ENCODE measurements around the gene GRM4.

Gene GRM4

DNA sequence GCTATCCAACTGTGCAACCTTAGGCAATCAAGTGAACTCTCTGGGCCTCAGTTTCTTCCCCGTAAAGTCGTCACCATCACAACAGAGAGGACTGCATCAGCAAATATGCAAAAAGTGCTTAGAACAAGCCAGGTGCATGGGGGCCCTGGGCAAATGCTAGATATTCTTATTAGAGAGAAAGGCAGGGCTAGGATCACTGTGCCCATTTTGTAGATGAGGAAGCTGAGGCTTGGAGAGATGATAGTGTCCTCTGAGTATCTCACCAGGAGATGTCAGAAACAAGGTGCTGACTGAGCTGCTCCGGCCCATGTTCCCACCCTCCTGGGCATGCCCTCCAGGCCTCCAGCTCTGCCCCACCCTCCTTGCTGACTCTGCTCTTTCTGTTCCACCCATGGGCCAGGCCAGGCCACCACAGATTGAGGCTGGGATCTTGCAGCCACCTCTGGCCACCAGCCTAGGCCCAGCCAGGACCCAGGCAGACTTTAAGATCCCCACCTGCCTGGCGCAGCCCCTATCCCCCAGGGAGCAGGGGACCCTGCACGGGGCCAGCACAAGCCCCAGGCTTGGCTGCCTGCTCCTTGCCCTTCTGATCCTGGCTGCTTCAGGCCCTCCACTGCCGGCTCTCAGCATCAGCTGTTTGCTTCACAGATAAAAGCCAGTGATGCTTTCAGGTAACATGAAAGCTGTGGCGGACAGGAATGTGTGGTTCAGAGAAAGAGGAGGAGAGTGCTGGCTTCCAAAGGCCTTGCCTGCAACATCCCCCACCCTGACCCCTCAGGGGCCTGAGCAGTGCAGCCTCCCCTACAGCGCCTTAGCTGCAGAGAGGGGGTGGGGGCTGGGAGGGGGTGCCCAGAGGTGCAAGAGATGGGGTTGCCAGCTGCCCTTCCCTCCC lies 47.6 kb downstream of the GRM4 start:
- Histone ChIP-seq H3K27me3 (ENCODE audit: low read length) (no peaks in the 10 kb centered on the region), H4K20me1 (ENCODE audit: low read depth, low read length) (no peaks in the 10 kb centered on the region), H3K9ac (ENCODE audit: low read length) (no peak overlapping the region), H3K79me2 (ENCODE audit: insufficient read depth, low read length) (no peaks in the 10 kb centered on the region), H3K4me2 (ENCODE audit: low read depth, low read length, poor library complexity, severe bottlenecking) (no peak overlapping the region), H3K36me3 (ENCODE audit: low read length) (no peaks in the 10 kb centered on the region), H3K9me2 (replicated peaks; ENCODE audit: insufficient read depth, low read length) (no peaks in the 10 kb centered on the region), H3F3A (ENCODE audit: insufficient read depth) (no peaks in the 10 kb centered on the region), H3K9me3 (ENCODE audit: insufficient read depth, low read length) (no peaks in the 10 kb centered on the region), H3K4me3 (ENCODE audit: insufficient read depth, low read length, poor library complexity, severe bottlenecking) (no peak overlapping the region), H2AFZ (ENCODE audit: low read depth, low read length, severe bottlenecking) (no peak overlapping the region), H3K27ac (ENCODE audit: low read depth, low read length) (no peak overlapping the region)
- TF ChIP-seq, protein P1, sequence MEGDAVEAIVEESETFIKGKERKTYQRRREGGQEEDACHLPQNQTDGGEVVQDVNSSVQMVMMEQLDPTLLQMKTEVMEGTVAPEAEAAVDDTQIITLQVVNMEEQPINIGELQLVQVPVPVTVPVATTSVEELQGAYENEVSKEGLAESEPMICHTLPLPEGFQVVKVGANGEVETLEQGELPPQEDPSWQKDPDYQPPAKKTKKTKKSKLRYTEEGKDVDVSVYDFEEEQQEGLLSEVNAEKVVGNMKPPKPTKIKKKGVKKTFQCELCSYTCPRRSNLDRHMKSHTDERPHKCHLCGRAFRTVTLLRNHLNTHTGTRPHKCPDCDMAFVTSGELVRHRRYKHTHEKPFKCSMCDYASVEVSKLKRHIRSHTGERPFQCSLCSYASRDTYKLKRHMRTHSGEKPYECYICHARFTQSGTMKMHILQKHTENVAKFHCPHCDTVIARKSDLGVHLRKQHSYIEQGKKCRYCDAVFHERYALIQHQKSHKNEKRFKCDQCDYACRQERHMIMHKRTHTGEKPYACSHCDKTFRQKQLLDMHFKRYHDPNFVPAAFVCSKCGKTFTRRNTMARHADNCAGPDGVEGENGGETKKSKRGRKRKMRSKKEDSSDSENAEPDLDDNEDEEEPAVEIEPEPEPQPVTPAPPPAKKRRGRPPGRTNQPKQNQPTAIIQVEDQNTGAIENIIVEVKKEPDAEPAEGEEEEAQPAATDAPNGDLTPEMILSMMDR (IDR thresholded peaks at IDR 0.05; ENCODE audit: insufficient read depth, low read length, poor library complexity, severe bottlenecking), result no peak
- no peak for TF ChIP-seq EZH2phosphoT487 (conservative IDR thresholded peaks at IDR 0.05; ENCODE audit: low read length)

DNA sequence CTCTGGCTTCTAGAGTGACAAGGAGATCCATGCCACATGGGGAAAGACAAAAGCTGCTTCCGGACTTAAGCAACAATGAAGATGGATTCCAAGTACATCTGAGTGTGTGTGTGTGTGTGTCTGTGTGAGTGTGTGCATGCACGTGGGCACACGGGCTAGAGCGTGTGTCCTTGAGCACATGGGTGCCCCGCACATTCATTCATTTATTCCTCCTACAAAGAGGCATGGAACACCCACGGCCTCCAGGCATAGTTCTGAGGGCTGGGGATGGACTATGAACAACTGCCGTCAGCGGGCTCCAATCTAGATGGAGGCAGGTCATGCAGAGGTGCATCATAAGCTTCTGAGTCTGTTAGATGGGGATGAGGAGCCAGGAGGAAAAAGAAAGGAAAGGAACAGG lies 49.1 kb downstream of the GRM4 start:
- Histone ChIP-seq H3K9ac (ENCODE audit: low read length) (no peak overlapping the region), H3K9me3 (ENCODE audit: insufficient read depth, low read length) (no peaks in the 10 kb centered on the region), H3K4me2 (ENCODE audit: low read depth, low read length, poor library complexity, severe bottlenecking) (no peak overlapping the region), H3K9me2 (replicated peaks; ENCODE audit: insufficient read depth, low read length) (no peaks in the 10 kb centered on the region), H3K27ac (ENCODE audit: low read depth, low read length) (no peak overlapping the region), H3K27me3 (ENCODE audit: low read length) (no peaks in the 10 kb centered on the region), H4K20me1 (ENCODE audit: low read depth, low read length) (no peaks in the 10 kb centered on the region), H3K4me3 (ENCODE audit: insufficient read depth, low read length, poor library complexity, severe bottlenecking) (no peak overlapping the region), H2AFZ (ENCODE audit: low read depth, low read length, severe bottlenecking) (no peak overlapping the region), H3F3A (ENCODE audit: insufficient read depth) (no peaks in the 10 kb centered on the region), H3K36me3 (ENCODE audit: low read length) (no peaks in the 10 kb centered on the region), H3K79me2 (ENCODE audit: insufficient read depth, low read length) (no peaks in the 10 kb centered on the region)
- no peak for TF ChIP-seq EZH2phosphoT487 (conservative IDR thresholded peaks at IDR 0.05; ENCODE audit: low read length)
- TF ChIP-seq, protein P1 (IDR thresholded peaks at IDR 0.05; ENCODE audit: insufficient read depth, low read length, poor library complexity, severe bottlenecking), result no peak

DNA sequence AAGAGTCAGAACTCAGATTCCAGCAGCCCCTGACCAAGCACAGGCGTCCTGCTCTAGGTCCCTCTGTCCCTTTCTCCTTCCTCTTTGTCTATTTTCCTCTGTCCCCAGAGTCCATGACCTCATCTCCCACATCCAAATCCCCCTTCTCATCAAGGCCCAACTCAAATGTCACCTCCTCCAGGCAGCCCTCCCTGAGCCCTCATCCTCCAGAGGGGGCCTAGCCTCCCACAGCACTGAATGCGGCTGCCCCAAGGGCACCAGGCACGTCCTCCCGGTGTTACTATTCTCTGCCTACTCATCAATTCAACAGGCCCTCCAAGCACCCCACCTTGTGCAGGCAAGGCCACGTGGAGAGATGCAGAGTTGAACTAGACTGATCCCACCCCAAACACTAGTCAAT lies 49.7 kb downstream of the GRM4 start:
- H3K9me2 ChIP-seq (replicated peaks; ENCODE audit: insufficient read depth, low read length), result no peaks in the 10 kb centered on the region

More for the DNA sequence above, 49.7 kb downstream of the GRM4 start:
- no peak for TF ChIP-seq EZH2phosphoT487 (conservative IDR thresholded peaks at IDR 0.05; ENCODE audit: low read length)
- TF ChIP-seq, protein P1 (IDR thresholded peaks at IDR 0.05; ENCODE audit: insufficient read depth, low read length, poor library complexity, severe bottlenecking), result no peak
- no peaks in the 10 kb centered on the region for H3F3A ChIP-seq (ENCODE audit: insufficient read depth)
- no peak overlapping the region for H2AFZ ChIP-seq (ENCODE audit: low read depth, low read length, severe bottlenecking)
- no peaks in the 10 kb centered on the region for H3K9me3 ChIP-seq (ENCODE audit: insufficient read depth, low read length)
- H4K20me1 ChIP-seq (ENCODE audit: low read depth, low read length), result no peaks in the 10 kb centered on the region
- H3K4me3 ChIP-seq (ENCODE audit: insufficient read depth, low read length, poor library complexity, severe bottlenecking), result no peak overlapping the region
- no peak overlapping the region for H3K4me2 ChIP-seq (ENCODE audit: low read depth, low read length, poor library complexity, severe bottlenecking)
- H3K27ac ChIP-seq (ENCODE audit: low read depth, low read length), result no peak overlapping the region
- H3K36me3 ChIP-seq (ENCODE audit: low read length), result no peaks in the 10 kb centered on the region
- H3K9ac ChIP-seq (ENCODE audit: low read length), result no peak overlapping the region
- H3K79me2 ChIP-seq (ENCODE audit: insufficient read depth, low read length), result no peaks in the 10 kb centered on the region
- no peaks in the 10 kb centered on the region for H3K27me3 ChIP-seq (ENCODE audit: low read length)

Measured in SU-DHL-6 (cell line).